ENCODE results near the gene IGF1R.

IGF1R gene

GRCh38 chr15:98893401-98893800 lies 245.1 kb downstream of the IGF1R start:
- H3K4me3 ChIP-seq (replicated peaks; ENCODE audit: insufficient read depth, low read length) = no peak overlapping the region
- no peak overlapping the region for H3K27ac ChIP-seq (replicated peaks)
- TF ChIP-seq SPI1 (IDR thresholded peaks at IDR 0.05; ENCODE audit: borderline replicate concordance, low read depth) = no peak
- TF ChIP-seq CTCF (IDR thresholded peaks at IDR 0.05; ENCODE audit: insufficient read depth, low read length) = no peak
- TF ChIP-seq GABPA (IDR thresholded peaks at IDR 0.05; ENCODE audit: low read depth) = no peak
- TF ChIP-seq REST (IDR thresholded peaks at IDR 0.05; ENCODE audit: insufficient replicate concordance, low read depth) = no peak
- no peak for TF ChIP-seq POLR2AphosphoS5 (IDR thresholded peaks at IDR 0.05; ENCODE audit: low read depth)
- no peak for DNase-seq (ENCODE audit: low read depth in 1 of 2, low spot score in 1 of 2)
- H3K27me3 ChIP-seq (ENCODE audit: insufficient read depth, poor library complexity, severe bottlenecking) = no peaks in the 10 kb centered on the region

GRCh38 chr15:98894312-98894711 lies 246.0 kb downstream of the IGF1R start:
- DNase-seq (ENCODE audit: low read depth in 1 of 2, low spot score in 1 of 2) = no peak
- Histone ChIP-seq H3K4me3 (replicated peaks; ENCODE audit: insufficient read depth, low read length) (no peak overlapping the region), H3K27me3 (ENCODE audit: insufficient read depth, poor library complexity, severe bottlenecking) (no peaks in the 10 kb centered on the region), H3K27ac (replicated peaks) (no peak overlapping the region)
- TF ChIP-seq POLR2AphosphoS5 (IDR thresholded peaks at IDR 0.05; ENCODE audit: low read depth) = no peak
- no peak for TF ChIP-seq SPI1 (IDR thresholded peaks at IDR 0.05; ENCODE audit: borderline replicate concordance, low read depth)
- no peak for TF ChIP-seq GABPA (IDR thresholded peaks at IDR 0.05; ENCODE audit: low read depth)
- no peak for TF ChIP-seq CTCF (IDR thresholded peaks at IDR 0.05; ENCODE audit: insufficient read depth, low read length)
- TF ChIP-seq REST (IDR thresholded peaks at IDR 0.05; ENCODE audit: insufficient replicate concordance, low read depth) = no peak

- H3K27ac ChIP-seq (replicated peaks) = no peak overlapping the region
- no peak for DNase-seq (ENCODE audit: low read depth in 1 of 2, low spot score in 1 of 2)
- TF ChIP-seq POLR2AphosphoS5 (IDR thresholded peaks at IDR 0.05; ENCODE audit: low read depth) (no peak), REST (IDR thresholded peaks at IDR 0.05; ENCODE audit: insufficient replicate concordance, low read depth) (no peak), SPI1 (IDR thresholded peaks at IDR 0.05; ENCODE audit: borderline replicate concordance, low read depth) (no peak), GABPA (IDR thresholded peaks at IDR 0.05; ENCODE audit: low read depth) (no peak), CTCF (IDR thresholded peaks at IDR 0.05; ENCODE audit: insufficient read depth, low read length) (no peak)
- H3K27me3 ChIP-seq (ENCODE audit: insufficient read depth, poor library complexity, severe bottlenecking) = no peaks in the 10 kb centered on the region
- no peak overlapping the region for H3K4me3 ChIP-seq (replicated peaks; ENCODE audit: insufficient read depth, low read length)
Observed at GRCh38 chr15:98896002-98896721, 247.8 kb downstream of the IGF1R start.
